A673 (cell line): Measurements from ENCODE around the gene SFSWAP. TPM values are rescaled to one million over a fixed set of nuclear protein-coding genes. Genes with fewer than 3 reads are reported as not detected.

Experiments used
- BruUV-seq: library from RNA; stranded (reverse); fragments of 400-500 nt; replicated peaks from 2 replicates; lab custom pipeline; 2021; lab: Mats Ljungman, UMichigan
- CTCF ChIA-PET: fragments of 300-600 bp; sonication (Branson Sonifier 250); formaldehyde crosslinking; loops from one replicate; lab custom pipeline; 2022; ENCODE audit warnings: antibody characterized with exemption; lab: Charles Lee
- POLR2A ChIA-PET: fragments of 300-600 bp; sonication (Branson Sonifier 250); formaldehyde crosslinking; loops from one replicate; lab custom pipeline; 2022; ENCODE audit warnings: antibody characterized with exemption; ENCODE audit not compliant: low non-redundant PET; lab: Charles Lee
- DNase-seq: peaks from one replicate; pipeline ENCODE4 v3.0.0-alpha.2; 2015; ENCODE audit warnings: low spot score
- H3K27ac ChIP-seq: fragments of 200-600 bp; sonication (generic); 2 replicates; pipeline ENCODE4 v1.5.1; 2016; ENCODE audit warnings: mixed run types, low read depth, mild to moderate bottlenecking, mixed read lengths, antibody characterized with exemption, low read length; ENCODE audit not compliant: poor library complexity, severe bottlenecking
- H3K27me3 ChIP-seq: fragments of 200-600 bp; sonication (generic); replicated peaks from 2 replicates; pipeline ENCODE4 v1.6.1; 2017; ENCODE audit warnings: mixed run types, low read depth, mild to moderate bottlenecking, mixed read lengths, antibody characterized with exemption, low read length; ENCODE audit not compliant: insufficient read depth, poor library complexity
- H3K36me3 ChIP-seq: fragments of 200-600 bp; sonication (generic); 2 replicates; pipeline ENCODE4 v1.6.1; 2016; ENCODE audit warnings: mixed run types, mild to moderate bottlenecking, mixed read lengths, antibody characterized with exemption, low read length; ENCODE audit not compliant: insufficient read depth, poor library complexity, severe bottlenecking
- H3K4me1 ChIP-seq: fragments of 200-600 bp; sonication (generic); 2 replicates; pipeline ENCODE4 v1.6.1; 2017; ENCODE audit warnings: mixed run types, mild to moderate bottlenecking, mixed read lengths, antibody characterized with exemption, low read length; ENCODE audit not compliant: insufficient read depth, poor library complexity, severe bottlenecking
- H3K4me3 ChIP-seq: fragments of 200-600 bp; sonication (generic); 2 replicates; pipeline ENCODE4 v1.5.1; 2016; ENCODE audit warnings: low read depth, mixed run types, mild to moderate bottlenecking, mixed read lengths, low read length; ENCODE audit not compliant: poor library complexity, severe bottlenecking
- H3K9me3 ChIP-seq: fragments of 200-600 bp; sonication (generic); 2 replicates; pipeline ENCODE4 v1.6.1; 2016; ENCODE audit warnings: mixed run types, low read depth, mild to moderate bottlenecking, mixed read lengths, antibody characterized with exemption, low read length; ENCODE audit not compliant: poor library complexity, severe bottlenecking
- CTCF ChIP-seq: fragments of 300-800, 200-600 bp; sonication (generic); conservative IDR thresholded peaks from 2 replicates; pipeline ENCODE4 v1.5.1; 2017; ENCODE audit warnings: low read depth, mild to moderate bottlenecking, antibody characterized with exemption, low read length, moderate library complexity, mixed read lengths
- EZH2 ChIP-seq: fragments of 200-600 bp; sonication (generic); IDR thresholded peaks from 2 replicates; pipeline ENCODE4 v1.6.1; 2017; ENCODE audit warnings: borderline replicate concordance, low read depth, mild to moderate bottlenecking, mixed read lengths, antibody characterized with exemption, low read length; ENCODE audit not compliant: poor library complexity, severe bottlenecking
- intact Hi-C: fragments of 100-400 bp; cut with micrococcal nuclease; formaldehyde crosslinking; loops from one replicate; pipeline ENCODE4 v1.10.0; 2022; ENCODE audit not compliant: unreplicated experiment
- total RNA-seq: library from RNA; stranded (reverse); gene quantifications from 2 replicates; pipeline ENCODE4 v1.2.3, GENCODE V29; 2021

Gene SFSWAP
- total RNA-seq, 1 experiment from 2014 or later, result 66.4 TPM

GRCh38 chr12:131845121-131845520, 134.2 kb downstream of the SFSWAP start:
- Histone ChIP-seq H3K4me3 (no peak overlapping the region), H3K4me1 (no peaks in the 10 kb centered on the region), H3K36me3 (no peaks in the 10 kb centered on the region), H3K27ac (no peak overlapping the region), H3K27me3 (no peaks in the 10 kb centered on the region), H3K9me3 (no peaks in the 10 kb centered on the region)
- no peak for TF ChIP-seq EZH2
- TF ChIP-seq CTCF, result no peak
- ChIA-PET CTCF (no interaction called here), POLR2A (no interaction called here)
- DNase-seq, result no peak
- intact Hi-C loops, result no loop called here
- BruUV-seq, result no TSS peak

GRCh38 chr12:131847456-131847855, 136.6 kb downstream of the SFSWAP start:
- intact Hi-C loops, result no loop called here
- H3K36me3 ChIP-seq, result no peaks in the 10 kb centered on the region
- no peaks in the 10 kb centered on the region for H3K9me3 ChIP-seq
- ChIA-PET CTCF (no interaction called here), POLR2A (no interaction called here)
- H3K4me3 ChIP-seq, result no peak overlapping the region
- no peak for DNase-seq
- BruUV-seq, result no TSS peak
- H3K4me1 ChIP-seq, result no peaks in the 10 kb centered on the region
- H3K27ac ChIP-seq, result no peak overlapping the region
- H3K27me3 ChIP-seq, result no peaks in the 10 kb centered on the region
- TF ChIP-seq CTCF, result no peak
- no peak for TF ChIP-seq EZH2

- no peaks in the 10 kb centered on the region for H3K4me1 ChIP-seq
- no peak overlapping the region for H3K27ac ChIP-seq
- no peaks in the 10 kb centered on the region for H3K36me3 ChIP-seq
- POLR2A ChIA-PET, result no interaction called here
- DNase-seq, result no peak
- BruUV-seq, result no TSS peak
- H3K9me3 ChIP-seq, result no peaks in the 10 kb centered on the region
- CTCF ChIA-PET, result no interaction called here
- H3K27me3 ChIP-seq, result no peaks in the 10 kb centered on the region
- H3K4me3 ChIP-seq, result no peak overlapping the region
- TF ChIP-seq EZH2 (no peak), CTCF (no peak)
- intact Hi-C loops, result no loop called here
Observed at GRCh38 chr12:131848753-131849152, 137.9 kb downstream of the SFSWAP start.

Other genes with a start within 250 kb of the SFSWAP start
- 12.6 and 14.9 TPM in 2 replicates for gene MMP17, start 117.3 kb downstream of the SFSWAP start, total RNA-seq
- 56.1 and 57.3 TPM in 2 replicates for gene ULK1, start 183.5 kb downstream of the SFSWAP start, total RNA-seq
- gene PUS1, start 218.2 kb downstream of the SFSWAP start, total RNA-seq, result 83.3 and 103 TPM in 2 replicates
- 80.1 and 91.4 TPM in 2 replicates for gene EP400, start 238.9 kb downstream of the SFSWAP start, total RNA-seq